ENCODE results near the gene SLC1A5.

Gene SLC1A5

DNA sequence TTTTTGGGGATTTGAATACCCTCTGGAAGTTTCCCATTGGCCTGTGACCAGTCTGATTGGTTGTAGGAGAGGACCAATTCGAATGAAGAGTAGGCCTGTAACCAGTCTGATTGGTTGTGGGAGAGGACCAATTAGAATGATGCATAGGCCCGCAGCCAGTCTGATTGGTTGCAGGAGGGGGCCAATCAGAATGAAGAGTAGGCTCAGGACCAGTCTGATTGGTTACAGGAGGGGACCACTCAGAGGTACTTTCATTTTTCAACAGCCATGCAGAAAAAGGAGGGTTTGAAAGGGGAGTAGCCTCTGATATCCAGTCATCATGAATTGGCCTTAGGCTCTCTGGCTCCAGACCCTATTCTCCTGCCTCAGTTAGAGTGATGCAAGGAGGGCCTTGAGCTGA lies 30.4 kb upstream of the SLC1A5 start:
- ATAC-seq (ENCODE audit: insufficient read depth, low read depth) = no peak
- Histone ChIP-seq H2AFZ (ENCODE audit: low read depth, low read length) (no peak overlapping the region), H3K27ac (ENCODE audit: low read length) (peak overlapping the region; percentile 17; the same call in 1 of the 2 replicates), H3K4me2 (ENCODE audit: insufficient read depth, low read length) (no peak overlapping the region), H3K9me3 (ENCODE audit: insufficient read depth, low read length, severe bottlenecking) (no peaks in the 10 kb centered on the region), H3K4me3 (ENCODE audit: low read depth in 1 of 2, low read length in 2 of 2) (no peak overlapping the region), H4K20me1 (ENCODE audit: insufficient read depth, low read length) (no peaks in the 10 kb centered on the region), H3K27me3 (ENCODE audit: insufficient read depth, low read length, poor library complexity) (no peaks in the 10 kb centered on the region), H3K36me3 (ENCODE audit: insufficient read depth, low read length) (no peaks in the 10 kb centered on the region), H3K4me1 (ENCODE audit: insufficient read depth, low read length) (peaks cover 30% of the 10 kb centered on the region), H3K79me2 (ENCODE audit: insufficient read depth, low read length) (no peaks in the 10 kb centered on the region), H3K9ac (ENCODE audit: low read depth, low read length) (no peak overlapping the region)
- DNase-seq = peak; percentile 50
- TF ChIP-seq EZH2 (IDR thresholded peaks at IDR 0.05; ENCODE audit: borderline replicate concordance, low read depth, low read length, severe bottlenecking) = no peak

DNA sequence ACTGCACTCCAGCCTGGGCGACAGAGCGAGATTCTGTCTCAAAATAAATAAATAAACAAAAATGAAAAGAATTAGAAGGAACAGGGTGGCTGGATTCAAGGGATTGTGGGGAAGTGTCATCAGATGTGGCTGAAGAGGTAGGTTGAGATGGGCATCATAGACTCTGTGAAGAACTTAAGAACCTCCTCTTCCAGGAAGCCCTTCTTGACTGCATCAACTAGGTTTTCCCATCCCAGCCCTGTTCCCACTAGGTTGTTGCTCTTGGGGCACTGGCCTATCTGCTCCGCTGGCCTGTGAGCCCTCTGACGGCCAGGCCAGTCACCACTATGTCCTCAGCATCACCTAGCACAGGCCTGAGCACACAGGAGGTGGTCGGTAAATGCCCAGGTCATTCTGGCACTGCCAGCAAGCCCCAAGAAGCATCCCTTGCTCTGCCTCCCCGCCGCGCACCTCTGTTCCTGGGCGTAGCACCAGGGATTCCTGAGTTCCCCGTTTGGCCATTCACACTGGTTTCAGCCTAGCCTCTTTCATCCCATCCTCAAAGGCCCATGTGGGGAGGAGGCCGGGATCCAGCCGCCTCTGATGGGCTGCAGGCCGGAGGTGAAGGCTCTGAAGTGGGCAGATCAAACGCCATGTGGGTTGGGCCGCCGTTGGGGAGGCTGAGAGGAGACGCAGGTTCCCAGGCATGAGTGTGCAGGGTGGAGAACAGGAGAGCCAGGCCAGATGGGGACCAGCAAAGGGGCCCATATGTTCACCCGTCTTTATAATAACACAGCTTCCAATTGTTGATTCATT lies 27.6 kb upstream of the SLC1A5 start:
- Histone ChIP-seq H3K27ac (ENCODE audit: low read length) (no peak overlapping the region), H3K4me2 (ENCODE audit: insufficient read depth, low read length) (no peak overlapping the region), H4K20me1 (ENCODE audit: insufficient read depth, low read length) (no peaks in the 10 kb centered on the region), H3K4me3 (ENCODE audit: low read depth in 1 of 2, low read length in 2 of 2) (no peak overlapping the region), H3K27me3 (ENCODE audit: insufficient read depth, low read length, poor library complexity) (no peaks in the 10 kb centered on the region), H2AFZ (ENCODE audit: low read depth, low read length) (no peak overlapping the region), H3K79me2 (ENCODE audit: insufficient read depth, low read length) (no peaks in the 10 kb centered on the region), H3K36me3 (ENCODE audit: insufficient read depth, low read length) (no peaks in the 10 kb centered on the region), H3K4me1 (ENCODE audit: insufficient read depth, low read length) (peaks cover 16% of the 10 kb centered on the region), H3K9me3 (ENCODE audit: insufficient read depth, low read length, severe bottlenecking) (no peaks in the 10 kb centered on the region), H3K9ac (ENCODE audit: low read depth, low read length) (no peak overlapping the region)
- ATAC-seq (ENCODE audit: insufficient read depth, low read depth) (no peak), DNase-seq (no peak)
- no peak for TF ChIP-seq EZH2 (IDR thresholded peaks at IDR 0.05; ENCODE audit: borderline replicate concordance, low read depth, low read length, severe bottlenecking)
- TF ChIP-seq CTCF (IDR thresholded peaks at IDR 0.05; ENCODE audit: borderline replicate concordance, extremely low read depth, low read length, poor library complexity, severe bottlenecking) = no peak

- Histone ChIP-seq H3K4me2 (ENCODE audit: insufficient read depth, low read length) (no peak overlapping the region), H3K9ac (ENCODE audit: low read depth, low read length) (no peak overlapping the region), H3K4me1 (ENCODE audit: insufficient read depth, low read length) (no peaks in the 10 kb centered on the region), H3K36me3 (ENCODE audit: insufficient read depth, low read length) (no peaks in the 10 kb centered on the region), H3K27ac (ENCODE audit: low read length) (no peak overlapping the region), H3K9me3 (ENCODE audit: insufficient read depth, low read length, severe bottlenecking) (no peaks in the 10 kb centered on the region), H3K4me3 (ENCODE audit: low read depth in 1 of 2, low read length in 2 of 2) (no peak overlapping the region), H4K20me1 (ENCODE audit: insufficient read depth, low read length) (no peaks in the 10 kb centered on the region), H2AFZ (ENCODE audit: low read depth, low read length) (no peak overlapping the region), H3K27me3 (ENCODE audit: insufficient read depth, low read length, poor library complexity) (no peaks in the 10 kb centered on the region), H3K79me2 (ENCODE audit: insufficient read depth, low read length) (no peaks in the 10 kb centered on the region)
- TF ChIP-seq CTCF (IDR thresholded peaks at IDR 0.05; ENCODE audit: borderline replicate concordance, extremely low read depth, low read length, poor library complexity, severe bottlenecking) = no peak
- no peak for TF ChIP-seq EZH2 (IDR thresholded peaks at IDR 0.05; ENCODE audit: borderline replicate concordance, low read depth, low read length, severe bottlenecking)
- ATAC-seq (ENCODE audit: insufficient read depth, low read depth) (no peak), DNase-seq (no peak)
Observed at GRCh38 chr19:46813839-46814358, 25.5 kb upstream of the SLC1A5 start.

Data from DND-41 (cell line).